OCI-LY1 (cell line): ENCODE measurements around the gene GNA12.

Experiments
- H2AFZ ChIP-seq: fragments of 200-600 bp; sonication (generic), shearing (Covaris generic); 2 replicates; pipeline ENCODE4 v1.6.0; 2014; ENCODE audit warnings: antibody characterized with exemption, mild to moderate bottlenecking, low read length
- H3F3A ChIP-seq: fragments of 200-600 bp; sonication (generic), shearing (Covaris generic); 2 replicates; pipeline ENCODE4 v1.6.0; 2014; ENCODE audit warnings: mild to moderate bottlenecking, antibody characterized with exemption, low read length, moderate library complexity; ENCODE audit not compliant: insufficient read depth
- H3K27ac ChIP-seq: fragments of 200-600 bp; sonication (generic); 2 replicates; pipeline ENCODE4 v1.5.1; 2014; ENCODE audit warnings: low read length, mixed run types, mild to moderate bottlenecking, low read depth; ENCODE audit not compliant: poor library complexity, severe bottlenecking
- H3K27me3 ChIP-seq: fragments of 200-600 bp; sonication (generic); 2 replicates; pipeline ENCODE4 v1.6.0; 2014; ENCODE audit warnings: antibody characterized with exemption, mild to moderate bottlenecking, low read length, moderate library complexity; ENCODE audit not compliant: insufficient read depth
- H3K36me3 ChIP-seq: fragments of 200-600 bp; sonication (generic); 2 replicates; pipeline ENCODE4 v1.6.1; 2014; ENCODE audit warnings: mild to moderate bottlenecking, antibody characterized with exemption, low read length, moderate library complexity, mixed read lengths; ENCODE audit not compliant: insufficient read depth
- H3K4me1 ChIP-seq: fragments of 200-600 bp; sonication (generic); 2 replicates; pipeline ENCODE4 v1.5.1; 2014; ENCODE audit warnings: mild to moderate bottlenecking, low read length, moderate library complexity; ENCODE audit not compliant: insufficient read depth, severe bottlenecking
- H3K4me2 ChIP-seq: fragments of 200-600 bp; sonication (generic), shearing (Covaris generic); 2 replicates; pipeline ENCODE4 v1.6.1; 2014; ENCODE audit warnings: low read length
- H3K4me3 ChIP-seq: fragments of 200-600 bp; sonication (generic); 2 replicates; pipeline ENCODE4 v1.5.1; 2014; ENCODE audit warnings: low read length, low read depth, mild to moderate bottlenecking, mixed read lengths; ENCODE audit not compliant: poor library complexity, severe bottlenecking
- H3K79me2 ChIP-seq: fragments of 200-600 bp; shearing (Covaris generic); 2 replicates; pipeline ENCODE4 v1.6.1; 2016; ENCODE audit warnings: mixed run types, low read length, mixed read lengths; ENCODE audit not compliant: insufficient read depth
- H3K9ac ChIP-seq: fragments of 200-600 bp; sonication (generic), shearing (Covaris generic); 2 replicates; pipeline ENCODE4 v1.6.1; 2014; ENCODE audit warnings: mild to moderate bottlenecking, low read length, mixed read lengths
- H3K9me2 ChIP-seq: fragments of 200-600 bp; sonication (generic), shearing (Covaris generic); 2 replicates; pipeline ENCODE4 v1.6.1; 2014; ENCODE audit warnings: low read depth, mild to moderate bottlenecking, low read length, mixed read lengths
- H3K9me3 ChIP-seq: fragments of 200-600 bp; shearing (Covaris generic); 2 replicates; pipeline ENCODE4 v1.6.1; 2014; ENCODE audit warnings: low read length, mixed read lengths
- H4K20me1 ChIP-seq: fragments of 200-600 bp; sonication (generic), shearing (Covaris generic); 2 replicates; pipeline ENCODE4 v1.6.0; 2016; ENCODE audit warnings: mild to moderate bottlenecking, low read length; ENCODE audit not compliant: insufficient read depth
- EZH2 ChIP-seq: fragments of 200-600 bp; sonication (generic), shearing (Covaris generic); IDR thresholded peaks from 2 replicates; pipeline ENCODE4 v1.8.0; 2017; ENCODE audit warnings: borderline replicate concordance, mixed run types, mild to moderate bottlenecking, antibody characterized with exemption, low read length, moderate library complexity, mixed read lengths
- TF ChIP-seq, protein P1 (sequence below): fragments of 200-600 bp; sonication (generic), shearing (Covaris generic); IDR thresholded peaks from 2 replicates; pipeline ENCODE4 v1.5.1; 2017; ENCODE audit warnings: mild to moderate bottlenecking, antibody characterized with exemption, low read length, moderate library complexity, mixed read lengths

Gene GNA12

DNA sequence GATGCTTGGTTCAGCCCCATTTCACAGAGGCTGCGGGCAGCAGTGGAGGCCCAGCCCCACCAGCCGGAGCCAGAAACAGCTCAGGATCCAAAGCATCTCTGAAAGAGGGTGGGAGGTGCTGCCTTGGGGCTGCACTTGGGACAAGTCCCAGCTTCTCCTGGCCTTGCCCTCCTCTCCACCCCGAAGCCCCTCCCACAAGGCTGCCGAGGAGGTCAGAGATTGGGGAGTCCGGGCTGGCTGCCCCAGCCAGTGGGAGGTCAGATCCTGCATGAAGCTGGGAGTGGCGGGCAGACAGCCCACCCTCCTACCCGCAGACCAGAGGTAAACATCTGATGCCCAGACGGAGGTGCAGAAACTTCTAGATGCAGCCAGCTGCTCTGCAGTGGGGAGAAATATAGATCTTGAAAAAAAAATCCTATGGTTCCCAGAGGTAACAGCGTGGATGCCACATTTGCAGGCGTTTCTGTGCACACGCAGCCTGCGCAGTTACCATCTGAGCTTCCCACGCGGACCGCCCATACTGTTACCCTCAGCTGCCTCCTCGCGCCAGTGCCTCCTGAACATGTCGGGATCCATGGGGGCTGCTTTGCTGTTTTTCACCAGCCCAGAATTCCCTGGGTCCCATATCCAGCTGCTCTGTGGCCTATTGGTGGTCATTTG, 36.9 kb upstream of the GNA12 start:
- Histone ChIP-seq H3K36me3 (no peaks in the 10 kb centered on the region), H3K27me3 (no peaks in the 10 kb centered on the region), H3F3A (no peaks in the 10 kb centered on the region), H3K4me3 (no peak overlapping the region), H2AFZ (no peak overlapping the region), H3K4me2 (no peak overlapping the region), H3K79me2 (no peaks in the 10 kb centered on the region), H3K4me1 (peaks cover 5% of the 10 kb centered on the region), H3K27ac (no peak overlapping the region), H4K20me1 (no peaks in the 10 kb centered on the region), H3K9me2 (no peaks in the 10 kb centered on the region), H3K9ac (no peak overlapping the region), H3K9me3 (no peaks in the 10 kb centered on the region)
- TF ChIP-seq, protein P1, sequence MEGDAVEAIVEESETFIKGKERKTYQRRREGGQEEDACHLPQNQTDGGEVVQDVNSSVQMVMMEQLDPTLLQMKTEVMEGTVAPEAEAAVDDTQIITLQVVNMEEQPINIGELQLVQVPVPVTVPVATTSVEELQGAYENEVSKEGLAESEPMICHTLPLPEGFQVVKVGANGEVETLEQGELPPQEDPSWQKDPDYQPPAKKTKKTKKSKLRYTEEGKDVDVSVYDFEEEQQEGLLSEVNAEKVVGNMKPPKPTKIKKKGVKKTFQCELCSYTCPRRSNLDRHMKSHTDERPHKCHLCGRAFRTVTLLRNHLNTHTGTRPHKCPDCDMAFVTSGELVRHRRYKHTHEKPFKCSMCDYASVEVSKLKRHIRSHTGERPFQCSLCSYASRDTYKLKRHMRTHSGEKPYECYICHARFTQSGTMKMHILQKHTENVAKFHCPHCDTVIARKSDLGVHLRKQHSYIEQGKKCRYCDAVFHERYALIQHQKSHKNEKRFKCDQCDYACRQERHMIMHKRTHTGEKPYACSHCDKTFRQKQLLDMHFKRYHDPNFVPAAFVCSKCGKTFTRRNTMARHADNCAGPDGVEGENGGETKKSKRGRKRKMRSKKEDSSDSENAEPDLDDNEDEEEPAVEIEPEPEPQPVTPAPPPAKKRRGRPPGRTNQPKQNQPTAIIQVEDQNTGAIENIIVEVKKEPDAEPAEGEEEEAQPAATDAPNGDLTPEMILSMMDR, result no peak
- no peak for TF ChIP-seq EZH2

DNA sequence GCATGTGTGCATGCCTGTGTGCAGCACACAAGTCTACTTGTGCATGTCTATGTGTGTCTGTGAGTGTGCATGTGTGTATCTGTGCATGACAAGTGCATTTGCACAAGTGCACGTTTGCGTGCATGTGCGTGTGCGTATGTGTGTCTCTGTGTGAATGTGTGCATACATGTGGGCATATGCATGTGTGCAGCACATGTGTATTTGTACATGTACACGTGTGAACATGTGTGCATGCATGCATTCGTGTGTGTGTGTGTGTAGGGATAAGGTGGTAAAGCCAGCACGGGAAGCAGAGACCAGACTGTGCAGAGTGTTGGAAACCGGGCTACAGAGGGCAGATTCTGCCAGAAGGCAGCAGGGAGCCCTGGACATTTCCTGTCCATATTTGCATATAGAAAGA, 35.9 kb upstream of the GNA12 start:
- no peak overlapping the region for H3K4me2 ChIP-seq
- H4K20me1 ChIP-seq, result no peaks in the 10 kb centered on the region
- no peaks in the 10 kb centered on the region for H3K36me3 ChIP-seq
- no peaks in the 10 kb centered on the region for H3K9me2 ChIP-seq
- no peaks in the 10 kb centered on the region for H3K9me3 ChIP-seq
- H3K79me2 ChIP-seq, result no peaks in the 10 kb centered on the region
- no peak overlapping the region for H2AFZ ChIP-seq
- no peak overlapping the region for H3K27ac ChIP-seq
- H3K9ac ChIP-seq, result no peak overlapping the region
- no peak overlapping the region for H3K4me3 ChIP-seq
- H3F3A ChIP-seq, result no peaks in the 10 kb centered on the region
- peaks cover 5% of the 10 kb centered on the region for H3K4me1 ChIP-seq
- no peak for TF ChIP-seq EZH2
- TF ChIP-seq, protein P1, result no peak
- no peaks in the 10 kb centered on the region for H3K27me3 ChIP-seq

GRCh38 chr7:2879354-2879753, 35.2 kb upstream of the GNA12 start:
- Histone ChIP-seq H3F3A (no peaks in the 10 kb centered on the region), H3K9me3 (no peaks in the 10 kb centered on the region), H3K4me1 (peaks cover 5% of the 10 kb centered on the region), H3K4me2 (peak overlapping the region; percentile 18; the same call in 1 of the 2 replicates), H3K79me2 (no peaks in the 10 kb centered on the region), H3K9ac (no peak overlapping the region), H3K27me3 (no peaks in the 10 kb centered on the region), H3K4me3 (no peak overlapping the region), H3K36me3 (no peaks in the 10 kb centered on the region), H4K20me1 (no peaks in the 10 kb centered on the region), H3K9me2 (no peaks in the 10 kb centered on the region), H3K27ac (no peak overlapping the region), H2AFZ (no peak overlapping the region)
- TF ChIP-seq, protein P1, result no peak
- TF ChIP-seq EZH2, result no peak
